SHP77 (cell line): ENCODE data around the gene CDH7.
A peak's percentile ranks its signal among the peaks of the same experiment; 100 is the strongest.

Experiments
- DNase-seq, 2 experiments: peaks; one replicate each; lab custom pipeline; 2025; lab: John Stamatoyannopoulos, UW

CDH7 gene, protein sequence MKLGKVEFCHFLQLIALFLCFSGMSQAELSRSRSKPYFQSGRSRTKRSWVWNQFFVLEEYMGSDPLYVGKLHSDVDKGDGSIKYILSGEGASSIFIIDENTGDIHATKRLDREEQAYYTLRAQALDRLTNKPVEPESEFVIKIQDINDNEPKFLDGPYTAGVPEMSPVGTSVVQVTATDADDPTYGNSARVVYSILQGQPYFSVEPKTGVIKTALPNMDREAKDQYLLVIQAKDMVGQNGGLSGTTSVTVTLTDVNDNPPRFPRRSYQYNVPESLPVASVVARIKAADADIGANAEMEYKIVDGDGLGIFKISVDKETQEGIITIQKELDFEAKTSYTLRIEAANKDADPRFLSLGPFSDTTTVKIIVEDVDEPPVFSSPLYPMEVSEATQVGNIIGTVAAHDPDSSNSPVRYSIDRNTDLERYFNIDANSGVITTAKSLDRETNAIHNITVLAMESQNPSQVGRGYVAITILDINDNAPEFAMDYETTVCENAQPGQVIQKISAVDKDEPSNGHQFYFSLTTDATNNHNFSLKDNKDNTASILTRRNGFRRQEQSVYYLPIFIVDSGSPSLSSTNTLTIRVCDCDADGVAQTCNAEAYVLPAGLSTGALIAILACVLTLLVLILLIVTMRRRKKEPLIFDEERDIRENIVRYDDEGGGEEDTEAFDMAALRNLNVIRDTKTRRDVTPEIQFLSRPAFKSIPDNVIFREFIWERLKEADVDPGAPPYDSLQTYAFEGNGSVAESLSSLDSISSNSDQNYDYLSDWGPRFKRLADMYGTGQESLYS

DNA sequence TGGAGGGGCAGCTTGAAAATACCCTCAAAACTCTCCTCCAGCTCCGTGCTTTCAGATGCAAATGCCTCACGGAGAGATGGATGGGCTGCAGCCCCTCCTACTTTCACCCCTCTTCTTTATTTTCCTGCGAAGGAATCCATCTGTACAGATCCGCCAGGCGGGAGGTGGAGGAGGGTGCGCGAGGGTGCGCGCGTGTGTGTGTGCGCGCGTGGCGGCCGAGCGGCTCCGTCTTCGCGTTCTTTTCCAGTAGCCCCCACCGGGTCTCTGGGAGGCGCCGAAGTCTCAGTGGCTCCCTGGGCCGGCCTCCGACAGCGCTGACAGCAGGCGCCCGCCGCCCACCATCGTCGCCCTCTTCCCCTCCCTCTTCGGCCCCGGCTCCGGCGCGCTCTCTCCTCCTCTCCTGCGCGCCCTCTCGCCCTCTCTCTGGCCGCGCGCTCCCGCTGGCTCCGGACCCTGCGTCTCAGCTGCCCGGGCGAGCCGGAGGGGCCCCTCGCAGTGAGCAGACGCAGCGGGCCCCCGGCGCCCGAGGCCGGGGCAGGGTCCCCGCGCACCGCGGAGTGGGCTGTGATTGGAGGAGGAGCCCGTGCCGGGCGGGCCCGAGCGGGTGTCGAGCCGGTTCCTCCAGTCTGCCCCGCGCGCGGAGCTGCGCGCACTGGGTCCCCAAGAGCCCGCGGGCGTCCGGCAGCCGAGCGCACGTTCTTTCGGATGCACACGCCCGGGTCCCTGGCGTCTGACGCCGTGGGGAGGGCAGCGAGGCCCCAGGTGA, at the start of gene CDH7:
Gene CDH7, plus strand, starts transcription at position 624 of the 766 bp plus-strand sequence. CDS start 11,831 bp downstream, outside the sequence.
- DNase-seq, result peak; percentile 56 to 78

DNA sequence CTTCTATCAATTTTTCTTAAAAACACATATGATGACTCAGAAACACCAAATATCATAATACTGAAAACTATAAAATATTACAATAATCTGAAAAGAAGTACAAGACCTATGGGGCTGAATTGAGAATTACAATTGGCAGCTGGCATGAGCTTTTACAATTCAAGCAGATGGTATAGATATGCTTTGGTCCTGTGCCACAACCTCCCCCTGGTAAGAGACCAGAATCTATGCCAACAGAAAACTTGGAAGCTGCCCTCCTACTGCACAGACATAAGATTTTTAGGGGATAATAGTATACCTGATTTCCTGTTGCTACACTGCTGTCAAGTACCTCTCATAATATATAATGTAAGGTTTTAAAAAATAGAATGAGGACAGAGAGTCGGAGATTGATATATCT, 46.8 kb upstream of the CDH7 start:
- no peak for DNase-seq

GRCh38 chr18:65706646-65707045, 44.2 kb upstream of the CDH7 start:
- DNase-seq, result no peak

- DNase-seq, result no peak
Measured at GRCh38 chr18:65711493-65711892, 39.3 kb upstream of the CDH7 start.

DNA sequence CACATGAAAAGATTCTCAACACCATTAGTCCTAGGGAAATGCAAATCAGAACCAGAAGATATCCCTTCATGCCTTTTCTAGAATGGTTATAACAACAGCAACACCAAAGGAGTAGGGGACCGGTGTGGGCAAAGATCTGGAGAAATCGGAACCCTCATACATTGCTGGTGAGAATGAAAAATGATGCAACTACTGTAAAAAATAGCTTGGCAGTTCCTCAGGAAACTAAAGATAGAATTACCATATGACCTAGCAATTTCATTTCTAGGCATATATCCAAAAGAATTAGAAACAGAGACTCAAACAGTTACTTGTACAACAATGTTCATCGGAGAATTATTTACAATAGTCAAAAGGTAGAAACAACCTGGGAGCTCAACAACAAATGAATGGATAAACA, 29.2 kb upstream of the CDH7 start:
- DNase-seq, result no peak

GRCh38 chr18:65725251-65726050, 25.4 kb upstream of the CDH7 start:
- peak; percentile 78 to 83 for DNase-seq

- DNase-seq, result no peak
Measured at GRCh38 chr18:65735155-65735554, 15.7 kb upstream of the CDH7 start.

DNA sequence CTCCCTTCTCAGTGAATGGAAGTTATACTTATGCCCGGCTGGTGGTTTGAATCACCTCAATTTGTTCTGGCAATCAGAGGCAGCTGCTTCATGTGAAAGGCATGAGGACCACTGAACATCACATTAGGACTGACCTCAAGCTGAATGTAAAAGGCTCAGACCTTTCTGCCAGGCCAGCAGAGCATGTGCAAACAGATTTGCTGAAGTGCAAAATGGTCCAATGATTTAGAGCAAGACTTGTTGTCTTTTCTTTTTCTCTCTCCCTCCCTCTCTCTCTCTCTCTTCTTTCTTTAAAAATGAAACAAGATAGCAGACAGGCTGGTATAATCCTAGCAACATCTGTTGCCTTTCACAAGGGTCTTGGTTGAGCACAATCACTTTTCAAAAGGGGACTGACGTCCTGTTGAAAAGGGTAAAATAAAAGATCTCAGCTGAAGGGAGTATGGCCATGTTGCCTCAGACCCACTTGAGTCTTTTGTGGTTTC, 13.3 kb upstream of the CDH7 start:
- peak; percentile 56 to 78 for DNase-seq

GRCh38 chr18:65746936-65747335, 3.9 kb upstream of the CDH7 start:
- no peak for DNase-seq

DNA sequence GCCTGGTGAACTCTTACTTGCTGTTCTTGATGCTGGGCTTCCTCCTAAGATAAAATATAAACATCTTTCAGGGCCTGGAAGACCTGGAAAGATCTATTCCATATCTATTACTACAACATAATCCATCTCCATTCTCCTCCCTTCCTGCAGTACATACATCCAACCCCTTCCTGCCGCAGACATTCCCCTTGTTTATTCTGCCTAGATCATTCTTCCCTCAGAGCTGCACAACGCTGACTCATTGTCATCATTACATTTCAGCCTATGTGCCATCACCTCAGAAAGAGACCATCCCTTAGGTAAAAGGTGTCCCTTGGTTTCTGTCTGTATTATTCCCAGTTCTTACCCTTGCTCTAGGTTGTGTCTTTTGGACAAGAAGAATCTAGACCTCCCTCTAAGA, 2.5 kb upstream of the CDH7 start:
- peak; percentile 55 to 67 for DNase-seq

DNA sequence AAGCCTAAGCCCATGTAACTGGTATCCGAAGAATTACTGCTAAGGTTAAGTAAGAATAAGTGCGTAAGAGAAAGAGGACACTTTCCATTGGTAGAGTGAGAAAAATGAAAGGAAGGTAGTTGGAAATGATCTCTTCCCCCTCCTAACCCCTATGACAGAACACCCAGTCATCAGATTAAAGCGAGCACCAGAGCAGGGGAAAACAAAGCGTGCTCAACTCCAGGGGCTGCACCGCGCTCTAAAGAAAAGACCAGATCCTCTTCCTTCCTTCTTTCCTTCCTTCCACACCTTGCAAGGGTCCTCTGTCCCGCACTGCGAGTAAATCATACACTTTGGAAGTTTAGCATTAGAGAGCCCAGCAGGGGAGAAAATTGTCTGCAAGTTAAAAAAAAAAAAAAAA, 971 bp upstream of the CDH7 start:
- DNase-seq, result peak; percentile 20 to 31

GRCh38 chr18:65751155-65752085, 608 bp downstream of the CDH7 start:
- peak; percentile 84 to 92 for DNase-seq

- peak in 1 of 2 experiments; percentile 7 for DNase-seq
Measured at GRCh38 chr18:65752625-65753325, 2.0 kb downstream of the CDH7 start.

DNA sequence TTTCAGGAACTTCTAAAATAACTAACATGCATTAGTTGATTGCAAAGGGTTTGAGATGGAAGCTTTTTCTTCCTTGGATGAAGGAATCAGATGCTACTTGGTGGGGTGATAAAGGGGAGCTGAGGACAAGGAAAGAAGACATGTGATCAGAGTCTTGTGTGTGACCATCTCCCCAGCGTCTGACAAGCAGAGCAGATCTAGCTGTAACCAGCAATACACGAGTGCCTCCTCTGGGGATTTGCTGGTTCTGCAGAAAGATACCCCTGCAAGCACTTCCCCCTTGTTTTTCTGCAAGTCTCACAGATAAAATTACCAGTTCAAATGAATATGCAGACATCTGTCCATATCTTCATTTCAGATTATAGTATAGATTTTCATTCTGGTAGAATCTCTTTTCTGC, 2.7 kb downstream of the CDH7 start:
- peak; percentile 79 to 86 for DNase-seq

GRCh38 chr18:65754121-65754520, 3.3 kb downstream of the CDH7 start:
- no peak for DNase-seq

DNA sequence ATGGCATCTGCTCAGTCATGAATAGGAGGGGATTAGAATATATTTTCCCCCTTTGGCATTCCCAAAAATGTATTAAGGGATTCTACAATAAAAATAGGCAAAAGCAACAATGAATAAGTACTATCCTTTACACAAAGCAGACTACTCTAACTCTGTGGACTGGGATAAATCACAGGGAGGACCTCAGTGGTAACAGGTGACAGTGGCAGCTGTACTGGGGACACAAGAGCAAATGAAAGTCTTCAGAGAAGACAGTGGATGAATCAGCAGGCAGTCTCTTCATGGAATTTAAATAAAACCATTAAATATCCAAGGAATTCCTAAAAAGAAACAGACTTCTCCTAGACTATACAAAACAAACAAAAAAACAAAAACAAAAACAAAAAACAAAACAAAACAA, 4.8 kb downstream of the CDH7 start:
- DNase-seq, result peak; percentile 27 to 32

DNA sequence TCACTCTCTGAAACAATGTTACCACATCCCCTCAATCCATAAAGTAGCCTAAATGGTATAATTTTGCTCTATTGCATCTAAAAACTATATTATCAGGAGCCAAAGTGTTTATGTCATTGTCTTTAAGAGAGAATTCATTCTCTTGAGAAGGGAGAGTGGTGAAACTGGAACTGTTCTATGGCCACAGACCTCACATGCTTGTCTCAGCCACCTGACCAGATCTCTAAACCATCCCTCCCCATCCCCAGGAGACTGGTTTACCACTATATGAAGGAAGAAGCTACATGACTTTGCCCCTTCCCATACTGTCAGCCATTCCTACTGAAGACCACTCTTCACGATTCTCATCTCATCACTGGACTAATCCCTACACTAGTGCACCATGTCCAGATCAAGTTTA, 9.6 kb downstream of the CDH7 start:
- no peak for DNase-seq

DNA sequence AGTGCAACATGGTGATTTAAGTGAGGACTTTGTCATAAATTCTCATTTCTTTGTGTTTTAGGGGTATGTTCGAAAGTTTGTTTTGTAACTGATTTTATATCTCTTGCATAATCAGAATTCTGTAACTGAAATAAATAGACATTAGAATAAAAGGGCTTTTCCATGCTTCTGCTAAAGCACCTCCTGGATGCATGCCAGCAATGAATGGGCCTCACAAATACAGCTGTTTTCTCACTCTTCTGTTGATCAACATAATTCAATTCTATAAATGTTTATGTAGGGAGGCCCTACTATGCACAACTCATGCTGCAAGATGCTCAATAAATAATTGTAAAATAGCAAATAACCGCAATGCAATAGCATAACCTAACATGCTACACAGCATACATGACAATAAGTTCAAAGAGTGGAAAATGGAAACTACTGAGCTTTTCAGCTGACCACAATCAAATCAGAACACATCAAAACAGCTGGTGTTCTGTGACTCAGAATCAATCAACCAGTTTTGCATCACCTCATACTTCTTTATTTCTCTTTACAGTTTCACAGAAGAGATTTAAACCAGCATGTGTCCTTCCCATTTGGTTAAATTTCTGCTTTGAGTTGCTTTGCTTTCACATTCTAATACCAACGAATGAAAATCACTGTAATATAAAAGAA, 11.0 kb downstream of the CDH7 start:
- DNase-seq, result peak; percentile 16 to 19

- DNase-seq, result no peak
Measured at GRCh38 chr18:65762556-65762955, 11.7 kb downstream of the CDH7 start.
